DND-41 (cell line): Measurements from ENCODE around the gene SLC44A1.

ENCODE experiments used
- CTCF ChIP-seq: IDR thresholded peaks from 2 replicates; pipeline ENCODE4 v1.5.1; 2012; ENCODE audit warnings: borderline replicate concordance, low read length, moderate library complexity, mild to moderate bottlenecking; ENCODE audit not compliant: poor library complexity, severe bottlenecking; ENCODE audit errors: extremely low read depth
- EZH2 ChIP-seq: IDR thresholded peaks from 3 replicates; pipeline ENCODE4 v1.6.1; 2012; ENCODE audit warnings: borderline replicate concordance, low read depth, mild to moderate bottlenecking, moderate library complexity, low read length, inconsistent platforms; ENCODE audit not compliant: severe bottlenecking

GRCh38 chr9:105237246-105237645, 7.2 kb upstream of the SLC44A1 start:
- TF ChIP-seq CTCF = no peak
- no peak for TF ChIP-seq EZH2
